ENCODE data around the gene TDRKH. TPM values are rescaled to one million over a fixed set of nuclear protein-coding genes. Genes with fewer than 3 reads are reported as not detected.
"Not testable (repeated sequence)": the region's sequence is repeated elsewhere in the genome, so short reads cannot be mapped to it uniquely, and the experiment has no call there.

Gene TDRKH
- total RNA-seq, 4 donors from 2014 or later, result 1.2 to 4.1 (median 3.1) TPM

- H3K27ac ChIP-seq, result peak overlapping the region; percentile 15
- no peaks in the 10 kb centered on the region for H3K9me3 ChIP-seq
- H3K36me3 ChIP-seq, result no peaks in the 10 kb centered on the region
- 1% methylated on average over 20 of the region's 52 CpGs for WGBS
- H3K4me3 ChIP-seq, result peak overlapping the region; percentile 64
- TF ChIP-seq POLR2A (IDR thresholded peaks at IDR 0.05) (no peak), EP300 (IDR thresholded peaks at IDR 0.05) (no peak), POLR2AphosphoS5 (IDR thresholded peaks at IDR 0.05) (no peak), CTCF (IDR thresholded peaks at IDR 0.05) (no peak)
- H3K4me1 ChIP-seq, result peaks cover 22% of the 10 kb centered on the region
- no peaks in the 10 kb centered on the region for H3K27me3 ChIP-seq
- DNase-seq (ENCODE audit: low spot score in 2 of 2), result peak in 1 of 2 donors; percentile 76
Measured at GRCh38 chr1:151790940-151791651, 796 bp upstream of the TDRKH start.

GRCh38 chr1:151787689-151788088 lies 2.6 kb downstream of the TDRKH start:
- H3K36me3 ChIP-seq, result no peaks in the 10 kb centered on the region
- no peak for DNase-seq (ENCODE audit: low spot score in 2 of 2)
- no peaks in the 10 kb centered on the region for H3K9me3 ChIP-seq
- no peak overlapping the region for H3K27ac ChIP-seq
- TF ChIP-seq CTCF (IDR thresholded peaks at IDR 0.05) (no peak), POLR2AphosphoS5 (IDR thresholded peaks at IDR 0.05) (no peak), POLR2A (IDR thresholded peaks at IDR 0.05) (no peak), EP300 (IDR thresholded peaks at IDR 0.05) (no peak)
- WGBS, result 80% methylated on average over 3 of the region's 3 CpGs
- H3K4me1 ChIP-seq, result peaks cover 28% of the 10 kb centered on the region
- H3K27me3 ChIP-seq, result no peaks in the 10 kb centered on the region
- no peak overlapping the region for H3K4me3 ChIP-seq

- Histone ChIP-seq H3K27ac (no peak overlapping the region), H3K27me3 (no peaks in the 10 kb centered on the region), H3K4me3 (no peak overlapping the region), H3K9me3 (no peaks in the 10 kb centered on the region), H3K36me3 (peaks cover 3% of the 10 kb centered on the region), H3K4me1 (peaks cover 6% of the 10 kb centered on the region)
- DNase-seq (ENCODE audit: low spot score in 2 of 2), result no peak
- WGBS, result 64% methylated on average over 2 of the region's 2 CpGs
- TF ChIP-seq CTCF (IDR thresholded peaks at IDR 0.05) (no peak), POLR2AphosphoS5 (IDR thresholded peaks at IDR 0.05) (no peak)
Measured at GRCh38 chr1:151783796-151784195, 6.5 kb downstream of the TDRKH start.

DNA sequence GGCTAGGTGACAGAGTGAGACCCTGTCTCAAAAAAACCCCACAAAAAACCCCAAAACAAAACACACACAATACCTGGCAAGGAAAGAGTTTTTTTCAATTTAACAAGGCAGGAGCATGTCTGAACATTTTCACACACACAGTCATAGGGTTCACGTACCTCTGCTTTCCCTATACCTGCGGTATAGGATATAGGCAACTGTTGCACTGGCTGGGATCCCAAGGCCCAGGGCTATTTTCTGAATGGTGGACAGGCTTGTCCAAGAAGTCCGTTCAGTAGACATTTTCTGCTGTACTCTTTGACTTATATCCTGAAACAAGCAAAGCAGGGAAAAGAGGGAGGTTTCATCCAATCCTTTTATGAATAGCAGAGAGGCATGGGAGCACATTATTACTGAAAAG lies 7.6 kb downstream of the TDRKH start:
- Histone ChIP-seq H3K27me3 (no peaks in the 10 kb centered on the region), H3K4me1 (peaks cover 6% of the 10 kb centered on the region), H3K9me3 (no peaks in the 10 kb centered on the region), H3K4me3 (no peak overlapping the region), H3K27ac (no peak overlapping the region), H3K36me3 (peaks cover 6% of the 10 kb centered on the region)
- TF ChIP-seq CTCF (IDR thresholded peaks at IDR 0.05) (no peak), POLR2A (IDR thresholded peaks at IDR 0.05) (no peak), POLR2AphosphoS5 (IDR thresholded peaks at IDR 0.05) (no peak), EP300 (IDR thresholded peaks at IDR 0.05) (no peak)
- DNase-seq (ENCODE audit: low spot score in 2 of 2), result no peak
- 41% methylated on average over 3 of the region's 3 CpGs for WGBS

- DNase-seq (ENCODE audit: low spot score in 2 of 2), result peak in 1 of 2 donors; percentile 21
- H3K4me3 ChIP-seq, H3K27ac ChIP-seq, H3K36me3 ChIP-seq, H3K9me3 ChIP-seq, H3K27me3 ChIP-seq, H3K4me1 ChIP-seq: not testable (repeated sequence)
- WGBS, result 90% methylated on average over 5 of the region's 5 CpGs
Measured at GRCh38 chr1:151782026-151782425, 8.3 kb downstream of the TDRKH start.

GRCh38 chr1:151780736-151781135 lies 9.6 kb downstream of the TDRKH start:
- not testable (repeated sequence) for H3K27ac ChIP-seq; H3K9me3 ChIP-seq; H3K4me1 ChIP-seq; DNase-seq (ENCODE audit: low spot score in 2 of 2); H3K4me3 ChIP-seq; H3K27me3 ChIP-seq
- 92% methylated on average over 5 of the region's 5 CpGs for WGBS
- peaks cover 11% of the 10 kb centered on the region for H3K36me3 ChIP-seq
